HepG2 (cell line): Measurements from ENCODE around the gene HARBI1. TPM values are rescaled to one million over a fixed set of nuclear protein-coding genes. Genes with fewer than 3 reads are reported as not detected.

Experiments used
- GMEB1 ChIP-seq: sonication (generic); formaldehyde crosslinking; IDR thresholded peaks from 2 replicates; pipeline ENCODE4 v1.5.1; 2020; ENCODE audit warnings: missing genetic modification reagents, mild to moderate bottlenecking, borderline replicate concordance
- LCORL ChIP-seq, 2 experiments: fragments of 450-650 bp in 1 of 2; sonication (generic) in 1 of 2; formaldehyde crosslinking in 1 of 2; IDR thresholded peaks; 2 replicates each; pipeline versions ENCODE4 v1.5.0 to v1.6.1; 2017 to 2020; ENCODE audit warnings: antibody characterized with exemption in 1 of 2, missing genetic modification reagents in 1 of 2
- MED1 ChIP-seq: sonication (generic); formaldehyde crosslinking; IDR thresholded peaks from 2 replicates; pipeline ENCODE4 v1.4.0; 2020; ENCODE audit warnings: missing genetic modification reagents
- SETDB1 ChIP-seq: sonication (generic); formaldehyde crosslinking; IDR thresholded peaks from 2 replicates; pipeline ENCODE4 v1.5.1; 2020; ENCODE audit warnings: missing genetic modification reagents, mild to moderate bottlenecking, borderline replicate concordance
- SMAD3 ChIP-seq: sonication (generic); formaldehyde crosslinking; IDR thresholded peaks from 2 replicates; pipeline ENCODE4 v1.4.0; 2020; ENCODE audit warnings: missing genetic modification reagents
- SNAPC5 ChIP-seq: sonication (generic); formaldehyde crosslinking; IDR thresholded peaks from 2 replicates; pipeline ENCODE4 v1.8.1; 2023; ENCODE audit warnings: mild to moderate bottlenecking, missing genetic modification reagents, borderline replicate concordance
- SRF ChIP-seq: IDR thresholded peaks from 2 replicates; pipeline ENCODE4 v1.6.1; 2011; ENCODE audit warnings: mild to moderate bottlenecking, low read depth, low read length, moderate library complexity
- THAP7 ChIP-seq: sonication (generic); formaldehyde crosslinking; IDR thresholded peaks from 2 replicates; pipeline ENCODE4 v1.8.1; 2023; ENCODE audit warnings: mild to moderate bottlenecking, missing genetic modification reagents
- ZFP1 ChIP-seq: IDR thresholded peaks from 2 replicates; pipeline ENCODE4 v1.6.1; 2016
- ZNF432 ChIP-seq: sonication (generic); formaldehyde crosslinking; IDR thresholded peaks from 2 replicates; pipeline ENCODE4 v1.5.0; 2020; ENCODE audit warnings: missing genetic modification reagents, mild to moderate bottlenecking, borderline replicate concordance
- ZNF614 ChIP-seq: IDR thresholded peaks from 2 replicates; pipeline ENCODE4 v1.6.1; 2018; ENCODE audit warnings: missing biosample characterization, missing genetic modification reagents, inconsistent platforms, borderline replicate concordance
- ZNF839 ChIP-seq: sonication (generic); formaldehyde crosslinking; IDR thresholded peaks from 2 replicates; pipeline ENCODE4 v1.4.0; 2020; ENCODE audit warnings: missing genetic modification reagents, mild to moderate bottlenecking, borderline replicate concordance
- ZUFSP ChIP-seq: sonication (generic); formaldehyde crosslinking; IDR thresholded peaks from 2 replicates; pipeline ENCODE4 v1.9.0; 2021; ENCODE audit warnings: missing genetic modification reagents, mild to moderate bottlenecking, borderline replicate concordance
- polyA plus RNA-seq, 8 experiments: library from polyadenylated mRNA; depleted of rRNA in 3 of 8; stranded (reverse) in 7 of 8; unstranded in 1 of 8; fragments of >200 nt; fragmentation: Illumina TruSeq in 4 of 8; extraction: Trizol in 4 of 8; gene quantifications; 2 replicates each; pipeline versions ENCODE4 v1.2.1 to v1.2.3, GENCODE V29; 2011 to 2016; ENCODE audit warnings: low read depth in 4 of 8, missing spikeins in 1 of 8, mixed read lengths in 1 of 8; ENCODE audit not compliant: insufficient read depth in 1 of 8
- total RNA-seq, 5 experiments: library from RNA; depleted of rRNA; stranded (reverse); fragments of >200 nt; fragmentation: Illumina TruSeq; extraction: Trizol; gene quantifications; 2 replicates each; pipeline ENCODE4 v1.2.3, GENCODE V29; 2016; ENCODE audit warnings: low read depth in 1 of 5
- TF ChIP-seq, protein P1 (sequence below): sonication (generic); formaldehyde crosslinking; IDR thresholded peaks from 2 replicates; pipeline ENCODE4 v1.8.0; 2022; ENCODE audit warnings: missing genetic modification reagents, mild to moderate bottlenecking, borderline replicate concordance
- TF ChIP-seq, protein P2 (sequence below): IDR thresholded peaks from 2 replicates; pipeline ENCODE4 v1.6.1; 2016; ENCODE audit warnings: low read depth
- TF ChIP-seq, protein P3 (sequence below): IDR thresholded peaks from 2 replicates; pipeline ENCODE4 v1.6.1; 2016
- TF ChIP-seq, protein P4 (sequence below): sonication (generic); formaldehyde crosslinking; IDR thresholded peaks from 2 replicates; pipeline ENCODE4 v1.4.0; 2020; ENCODE audit warnings: missing genetic modification reagents, borderline replicate concordance

Gene HARBI1
- total and polyA plus RNA-seq, 2 of the 13 experiments (the other 11 are each of a cell fraction or from before 2014, with no cell fraction given) = 2.5 to 4.8 TPM

DNA sequence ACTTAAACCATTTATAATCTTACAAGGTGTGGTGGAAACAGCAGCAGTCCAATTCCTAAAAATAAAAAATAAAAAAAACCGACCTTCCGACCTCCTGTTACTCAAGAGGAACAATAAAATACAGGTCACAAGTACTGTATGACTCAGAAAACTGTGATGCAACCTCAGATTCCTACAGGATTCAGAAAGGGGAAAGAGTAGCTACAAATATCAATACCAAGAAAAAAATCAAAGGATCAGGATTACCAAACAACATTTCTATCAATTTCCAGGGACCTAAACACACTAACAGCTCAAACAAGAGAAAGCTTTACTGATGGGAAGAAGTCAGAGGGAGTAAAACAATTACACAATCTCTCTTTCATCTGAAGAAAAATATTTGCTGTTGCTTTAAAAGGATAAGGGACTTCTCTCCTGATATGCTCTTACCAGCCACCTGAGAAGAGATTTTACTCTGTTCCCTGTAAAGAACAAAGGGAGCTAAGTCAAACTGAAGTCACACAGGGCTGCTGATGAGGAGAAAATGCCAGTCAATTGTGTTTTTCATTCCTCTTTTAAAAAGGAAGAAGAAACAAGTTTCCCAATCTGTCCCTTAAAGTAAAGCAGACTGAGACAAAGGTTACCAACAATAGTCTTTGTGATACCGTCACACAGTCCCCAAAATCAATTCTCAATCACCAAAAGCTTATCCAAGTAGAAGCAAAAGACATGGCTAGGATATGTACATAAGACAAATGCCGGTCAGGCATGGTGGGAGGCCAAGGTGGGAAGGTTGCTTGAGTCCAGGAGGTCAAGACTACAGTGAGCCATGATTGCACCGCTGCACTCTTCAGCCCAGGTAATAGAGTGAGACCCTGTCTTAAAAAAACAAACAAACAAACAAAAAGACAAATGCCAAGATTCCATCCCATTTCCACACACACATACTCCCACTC lies 62.5 kb downstream of the HARBI1 start (continued):
- TF ChIP-seq, protein P1, sequence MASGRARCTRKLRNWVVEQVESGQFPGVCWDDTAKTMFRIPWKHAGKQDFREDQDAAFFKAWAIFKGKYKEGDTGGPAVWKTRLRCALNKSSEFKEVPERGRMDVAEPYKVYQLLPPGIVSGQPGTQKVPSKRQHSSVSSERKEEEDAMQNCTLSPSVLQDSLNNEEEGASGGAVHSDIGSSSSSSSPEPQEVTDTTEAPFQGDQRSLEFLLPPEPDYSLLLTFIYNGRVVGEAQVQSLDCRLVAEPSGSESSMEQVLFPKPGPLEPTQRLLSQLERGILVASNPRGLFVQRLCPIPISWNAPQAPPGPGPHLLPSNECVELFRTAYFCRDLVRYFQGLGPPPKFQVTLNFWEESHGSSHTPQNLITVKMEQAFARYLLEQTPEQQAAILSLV (CRISPR knock-in tag) = no peak
- no peak for TF ChIP-seq THAP7 (CRISPR knock-in tag)
- TF ChIP-seq, protein P2, sequence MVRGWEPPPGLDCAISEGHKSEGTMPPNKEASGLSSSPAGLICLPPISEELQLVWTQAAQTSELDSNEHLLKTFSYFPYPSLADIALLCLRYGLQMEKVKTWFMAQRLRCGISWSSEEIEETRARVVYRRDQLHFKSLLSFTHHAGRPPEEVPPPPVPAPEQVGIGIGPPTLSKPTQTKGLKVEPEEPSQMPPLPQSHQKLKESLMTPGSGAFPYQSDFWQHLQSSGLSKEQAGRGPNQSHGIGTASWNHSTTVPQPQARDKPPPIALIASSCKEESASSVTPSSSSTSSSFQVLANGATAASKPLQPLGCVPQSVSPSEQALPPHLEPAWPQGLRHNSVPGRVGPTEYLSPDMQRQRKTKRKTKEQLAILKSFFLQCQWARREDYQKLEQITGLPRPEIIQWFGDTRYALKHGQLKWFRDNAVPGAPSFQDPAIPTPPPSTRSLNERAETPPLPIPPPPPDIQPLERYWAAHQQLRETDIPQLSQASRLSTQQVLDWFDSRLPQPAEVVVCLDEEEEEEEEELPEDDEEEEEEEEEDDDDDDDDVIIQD (CRISPR knock-in tag) = peak; percentile 56; the same call in 1 of the 2 replicates
- TF ChIP-seq, protein P3, sequence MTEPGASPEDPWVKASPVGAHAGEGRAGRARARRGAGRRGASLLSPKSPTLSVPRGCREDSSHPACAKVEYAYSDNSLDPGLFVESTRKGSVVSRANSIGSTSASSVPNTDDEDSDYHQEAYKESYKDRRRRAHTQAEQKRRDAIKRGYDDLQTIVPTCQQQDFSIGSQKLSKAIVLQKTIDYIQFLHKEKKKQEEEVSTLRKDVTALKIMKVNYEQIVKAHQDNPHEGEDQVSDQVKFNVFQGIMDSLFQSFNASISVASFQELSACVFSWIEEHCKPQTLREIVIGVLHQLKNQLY (CRISPR knock-in tag) = 0 out of 2 replicates have a peak, but pooled peaks have one; percentile 17
- TF ChIP-seq GMEB1 (CRISPR knock-in tag) = no peak
- peak; percentile 98 for TF ChIP-seq LCORL (IDR thresholded peaks at IDR 0.05)
- TF ChIP-seq LCORL (CRISPR knock-in tag; IDR thresholded peaks at IDR 0.05) = 0 out of 2 replicates have a peak, but pooled peaks have one; percentile 41
- no peak for TF ChIP-seq ZNF432 (CRISPR knock-in tag)
- TF ChIP-seq, protein P4, sequence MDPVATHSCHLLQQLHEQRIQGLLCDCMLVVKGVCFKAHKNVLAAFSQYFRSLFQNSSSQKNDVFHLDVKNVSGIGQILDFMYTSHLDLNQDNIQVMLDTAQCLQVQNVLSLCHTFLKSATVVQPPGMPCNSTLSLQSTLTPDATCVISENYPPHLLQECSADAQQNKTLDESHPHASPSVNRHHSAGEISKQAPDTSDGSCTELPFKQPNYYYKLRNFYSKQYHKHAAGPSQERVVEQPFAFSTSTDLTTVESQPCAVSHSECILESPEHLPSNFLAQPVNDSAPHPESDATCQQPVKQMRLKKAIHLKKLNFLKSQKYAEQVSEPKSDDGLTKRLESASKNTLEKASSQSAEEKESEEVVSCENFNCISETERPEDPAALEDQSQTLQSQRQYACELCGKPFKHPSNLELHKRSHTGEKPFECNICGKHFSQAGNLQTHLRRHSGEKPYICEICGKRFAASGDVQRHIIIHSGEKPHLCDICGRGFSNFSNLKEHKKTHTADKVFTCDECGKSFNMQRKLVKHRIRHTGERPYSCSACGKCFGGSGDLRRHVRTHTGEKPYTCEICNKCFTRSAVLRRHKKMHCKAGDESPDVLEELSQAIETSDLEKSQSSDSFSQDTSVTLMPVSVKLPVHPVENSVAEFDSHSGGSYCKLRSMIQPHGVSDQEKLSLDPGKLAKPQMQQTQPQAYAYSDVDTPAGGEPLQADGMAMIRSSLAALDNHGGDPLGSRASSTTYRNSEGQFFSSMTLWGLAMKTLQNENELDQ (CRISPR knock-in tag) = no peak
- TF ChIP-seq ZFP1 (CRISPR knock-in tag) = no peak
- peak; percentile 91 for TF ChIP-seq MED1 (CRISPR knock-in tag)
- peak; percentile 58; the same call in 1 of the 2 replicates for TF ChIP-seq SRF
- TF ChIP-seq SMAD3 (CRISPR knock-in tag) = peak; percentile 38
- no peak; the same call in 1 of the 2 replicates for TF ChIP-seq ZNF614 (CRISPR knock-in tag)
- TF ChIP-seq ZUFSP (CRISPR knock-in tag) = no peak
- TF ChIP-seq SNAPC5 (CRISPR knock-in tag) = no peak
- no peak for TF ChIP-seq SETDB1 (CRISPR knock-in tag)
- TF ChIP-seq ZNF839 (CRISPR knock-in tag) = no peak
